H9 (cell line): ENCODE data around the gene PLCH2. TPM values are rescaled to one million over a fixed set of nuclear protein-coding genes. Genes with fewer than 3 reads are reported as not detected.

ENCODE experiments used
- DNase-seq: peaks from one replicate; pipeline ENCODE4 v3.0.0-alpha.2; 2017
- H2AFZ ChIP-seq: one replicate; pipeline ENCODE4 v1.6.1; 2013; ENCODE audit warnings: mild to moderate bottlenecking, low read length, control low read depth, moderate library complexity
- H2AK5ac ChIP-seq: 2 replicates; pipeline ENCODE4 v1.6.1; 2013; ENCODE audit warnings: low read length, control low read depth, mixed read lengths; ENCODE audit not compliant: insufficient read length
- H2BK120ac ChIP-seq: one replicate; pipeline ENCODE4 v1.6.1; 2013; ENCODE audit warnings: low read depth, mild to moderate bottlenecking, low read length, control low read depth, inconsistent platforms; ENCODE audit not compliant: poor library complexity, severe bottlenecking
- H2BK12ac ChIP-seq: 2 replicates; pipeline ENCODE4 v1.6.1; 2013; ENCODE audit warnings: low read length, control low read depth, mixed read lengths, low read depth; ENCODE audit not compliant: insufficient read length
- H2BK15ac ChIP-seq: 2 replicates; pipeline ENCODE4 v1.6.1; 2013; ENCODE audit warnings: low read depth, low read length, control low read depth
- H2BK20ac ChIP-seq: one replicate; pipeline ENCODE4 v1.6.1; 2013; ENCODE audit warnings: low read depth, mild to moderate bottlenecking, low read length, control low read depth, inconsistent platforms; ENCODE audit not compliant: poor library complexity, severe bottlenecking
- H2BK5ac ChIP-seq: 2 replicates; pipeline ENCODE4 v1.6.1; 2013; ENCODE audit warnings: low read length, control low read depth, mixed read lengths; ENCODE audit not compliant: insufficient read length
- H3K14ac ChIP-seq: 2 replicates; pipeline ENCODE4 v1.6.1; 2013; ENCODE audit warnings: low read length, control low read depth; ENCODE audit not compliant: insufficient read depth
- H3K18ac ChIP-seq: 2 replicates; pipeline ENCODE4 v1.6.1; 2013; ENCODE audit warnings: low read depth, mild to moderate bottlenecking, mixed read lengths, low read length, control low read depth; ENCODE audit not compliant: insufficient read length
- H3K23ac ChIP-seq: 2 replicates; pipeline ENCODE4 v1.6.1; 2013; ENCODE audit warnings: low read length, control low read depth, mixed read lengths, low read depth; ENCODE audit not compliant: insufficient read length
- H3K23me2 ChIP-seq: 2 replicates; pipeline ENCODE4 v1.6.1; 2013; ENCODE audit warnings: low read depth, mild to moderate bottlenecking, mixed read lengths, low read length, control low read depth; ENCODE audit not compliant: insufficient read length, poor library complexity, severe bottlenecking
- H3K27ac ChIP-seq: 2 replicates; pipeline ENCODE4 v1.5.1; 2013; ENCODE audit warnings: low read length, control low read depth, mixed read lengths, low read depth; ENCODE audit not compliant: insufficient read length
- H3K27me3 ChIP-seq: 2 replicates; pipeline ENCODE4 v1.6.1; 2013; ENCODE audit warnings: low read length, control low read depth, inconsistent platforms; ENCODE audit not compliant: insufficient read depth
- H3K4ac ChIP-seq: 2 replicates; pipeline ENCODE4 v1.6.1; 2013; ENCODE audit warnings: low read depth, mild to moderate bottlenecking, control low read depth, inconsistent platforms, low read length, moderate library complexity
- H3K4me1 ChIP-seq: 2 replicates; pipeline ENCODE4 v1.6.1; 2013; ENCODE audit warnings: low read length, control low read depth, inconsistent platforms; ENCODE audit not compliant: insufficient read depth
- H3K4me2 ChIP-seq: 2 replicates; pipeline ENCODE4 v1.6.1; 2013; ENCODE audit warnings: low read length, control low read depth, mixed read lengths; ENCODE audit not compliant: insufficient read length, insufficient read depth
- H3K56ac ChIP-seq: 2 replicates; pipeline ENCODE4 v1.6.1; 2013; ENCODE audit warnings: low read depth, mild to moderate bottlenecking, mixed read lengths, low read length, control low read depth; ENCODE audit not compliant: insufficient read length
- H3K79me1 ChIP-seq: 2 replicates; pipeline ENCODE4 v1.6.1; 2013; ENCODE audit warnings: low read depth, mild to moderate bottlenecking, moderate library complexity, low read length, control low read depth, inconsistent platforms; ENCODE audit not compliant: insufficient read depth, poor library complexity, severe bottlenecking
- H3K79me2 ChIP-seq: 2 replicates; pipeline ENCODE4 v1.6.1; 2013; ENCODE audit warnings: low read length, control low read depth, inconsistent platforms; ENCODE audit not compliant: insufficient read depth
- H3K9ac ChIP-seq: 2 replicates; pipeline ENCODE4 v1.6.1; 2013; ENCODE audit warnings: low read length, control low read depth, mixed read lengths; ENCODE audit not compliant: insufficient read length; ENCODE audit errors: extremely low read depth
- H3K9me3 ChIP-seq: one replicate; pipeline ENCODE4 v1.6.1; 2013; ENCODE audit warnings: low read depth, low read length, inconsistent platforms; ENCODE audit not compliant: control insufficient read depth
- H3T11ph ChIP-seq: one replicate; pipeline ENCODE4 v1.6.1; 2013; ENCODE audit warnings: mild to moderate bottlenecking, low read length, control low read depth, inconsistent platforms
- H4K20me1 ChIP-seq: one replicate; pipeline ENCODE4 v1.6.1; 2013; ENCODE audit not compliant: control insufficient read depth, insufficient read length, insufficient read depth
- H4K5ac ChIP-seq: 2 replicates; pipeline ENCODE4 v1.6.1; 2013; ENCODE audit warnings: low read depth, mild to moderate bottlenecking, mixed read lengths, low read length, control low read depth; ENCODE audit not compliant: insufficient read length
- H4K8ac ChIP-seq: replicated peaks from 2 replicates; pipeline ENCODE4 v1.6.1; 2013; ENCODE audit warnings: low read length, control low read depth, mixed read lengths, low read depth; ENCODE audit not compliant: insufficient read length
- H4K91ac ChIP-seq: 2 replicates; pipeline ENCODE4 v1.6.1; 2013; ENCODE audit warnings: low read depth, mild to moderate bottlenecking, moderate library complexity, mixed read lengths, low read length, control low read depth; ENCODE audit not compliant: insufficient read length
- H3K27ac Mint-ChIP-seq, 3 experiments: 2 replicates in 2 of 3; 3 replicates in 1 of 3; pipeline ENCODE4 v1.8.0; 2020 to 2021; ENCODE audit warnings: mixed read lengths in 3 of 3, mild to moderate bottlenecking in 1 of 3, moderate library complexity in 1 of 3
- H3K27me3 Mint-ChIP-seq: 2 replicates; pipeline ENCODE4 v1.8.0; 2021; ENCODE audit warnings: low read depth, mild to moderate bottlenecking, moderate library complexity, mixed read lengths
- H3K36me3 Mint-ChIP-seq, 3 experiments: 2 replicates in 2 of 3; 3 replicates in 1 of 3; pipeline ENCODE4 v1.8.0; 2020 to 2021; ENCODE audit warnings: low read depth in 3 of 3, mixed read lengths in 3 of 3; ENCODE audit not compliant: insufficient read depth in 1 of 3
- H3K4me1 Mint-ChIP-seq, 2 experiments: 2 replicates each; pipeline ENCODE4 v1.8.0; 2020; ENCODE audit warnings: mixed read lengths in 2 of 2
- H3K4me3 Mint-ChIP-seq, 2 experiments: 2 replicates in 1 of 2; 3 replicates in 1 of 2; pipeline ENCODE4 v1.8.0; 2020 to 2021; ENCODE audit warnings: mild to moderate bottlenecking in 2 of 2, mixed read lengths in 2 of 2, moderate library complexity in 1 of 2
- H3K9me3 Mint-ChIP-seq, 2 experiments: 2 replicates in 1 of 2; 3 replicates in 1 of 2; pipeline ENCODE4 v1.8.0; 2020; ENCODE audit warnings: mild to moderate bottlenecking in 2 of 2, mixed read lengths in 2 of 2, moderate library complexity in 1 of 2
- WGBS: extraction: QIAGEN DNeasy Blood & Tissue Kit; methylation state at CpG from one replicate; pipeline ENCODE4 v1.1.7; 2013; ENCODE audit warnings: missing lambda C conversion rate, low lambda C conversion rate, mixed read lengths; ENCODE audit not compliant: insufficient read length; ENCODE audit errors: extremely low coverage; 5-methylcytosine and 5-hydroxymethylcytosine counted together
- total RNA-seq: library from RNA; stranded (reverse); gene quantifications from 2 replicates; pipeline ENCODE4 v1.2.1, GENCODE V29; 2021
- TF ChIP-seq, protein P1 (sequence below): fragments of 200-600 bp; sonication (generic); conservative IDR thresholded peaks from 3 replicates; pipeline ENCODE4 v1.8.0; 2021; ENCODE audit warnings: antibody characterized with exemption, mild to moderate bottlenecking

The PLCH2 gene
- total RNA-seq, 1 experiment from 2014 or later = 0.09 TPM

DNA sequence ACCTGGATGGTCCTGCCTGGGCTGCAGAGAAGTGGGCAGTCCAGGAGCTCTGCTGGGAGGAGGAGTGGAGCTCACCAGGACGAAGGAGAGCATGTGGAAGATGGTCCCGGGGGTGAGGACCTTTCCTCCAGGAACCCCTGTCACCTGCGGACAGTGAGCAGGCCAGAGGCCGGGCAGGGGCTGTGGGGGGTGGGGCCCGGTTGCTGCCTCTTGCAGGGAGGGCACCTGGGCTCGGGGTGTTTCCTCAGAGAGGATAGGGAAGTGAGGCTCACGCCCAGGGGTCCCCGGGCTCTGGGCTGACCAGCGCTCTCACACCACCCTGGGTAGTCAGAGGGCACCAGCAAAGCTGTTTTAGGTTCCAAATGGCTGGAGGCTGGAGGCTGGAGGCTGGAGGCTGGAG lies 41.0 kb upstream of the PLCH2 start:
- no peak overlapping the region for H4K8ac ChIP-seq
- no peak overlapping the region for H2BK5ac ChIP-seq
- H3K23me2 ChIP-seq = no peaks in the 10 kb centered on the region
- H2BK20ac ChIP-seq = no peak overlapping the region
- no peak overlapping the region for H2BK120ac ChIP-seq
- no peak overlapping the region for H3T11ph ChIP-seq
- H3K9me3 ChIP-seq = no peaks in the 10 kb centered on the region
- no peak overlapping the region for H3K56ac ChIP-seq
- no peak overlapping the region for H3K14ac ChIP-seq
- Mint-ChIP-seq H3K27ac (no peak overlapping the region), H3K9me3 (peaks cover 2 to 5% of the 10 kb centered on the region in 2 experiments; a peak in 4 of 5 replicates), H3K4me3 (no peak overlapping the region), H3K36me3 (no peaks in the 10 kb centered on the region), H3K27me3 (peaks cover 31% of the 10 kb centered on the region), H3K4me1 (0 out of 4 replicates have a peak, but pooled peaks cover 0 to 4% of the 10 kb centered on the region in 2 experiments)
- no peaks in the 10 kb centered on the region for H3K4me1 ChIP-seq
- H2BK15ac ChIP-seq = no peak overlapping the region
- no peak overlapping the region for H2BK12ac ChIP-seq
- H4K91ac ChIP-seq = no peak overlapping the region
- H2AFZ ChIP-seq = no peak overlapping the region
- no peak overlapping the region for H3K4me2 ChIP-seq
- H3K27ac ChIP-seq = no peak overlapping the region
- H3K79me2 ChIP-seq = no peaks in the 10 kb centered on the region
- H4K5ac ChIP-seq = no peak overlapping the region
- no peak overlapping the region for H3K23ac ChIP-seq
- no peaks in the 10 kb centered on the region for H3K79me1 ChIP-seq
- WGBS = no CpG with 5 or more reads among the region's 9 CpGs
- no peak overlapping the region for H2AK5ac ChIP-seq
- H3K4ac ChIP-seq = no peak overlapping the region
- no peak for DNase-seq
- H3K9ac ChIP-seq = no peak overlapping the region
- H3K18ac ChIP-seq = no peak overlapping the region
- TF ChIP-seq, protein P1, sequence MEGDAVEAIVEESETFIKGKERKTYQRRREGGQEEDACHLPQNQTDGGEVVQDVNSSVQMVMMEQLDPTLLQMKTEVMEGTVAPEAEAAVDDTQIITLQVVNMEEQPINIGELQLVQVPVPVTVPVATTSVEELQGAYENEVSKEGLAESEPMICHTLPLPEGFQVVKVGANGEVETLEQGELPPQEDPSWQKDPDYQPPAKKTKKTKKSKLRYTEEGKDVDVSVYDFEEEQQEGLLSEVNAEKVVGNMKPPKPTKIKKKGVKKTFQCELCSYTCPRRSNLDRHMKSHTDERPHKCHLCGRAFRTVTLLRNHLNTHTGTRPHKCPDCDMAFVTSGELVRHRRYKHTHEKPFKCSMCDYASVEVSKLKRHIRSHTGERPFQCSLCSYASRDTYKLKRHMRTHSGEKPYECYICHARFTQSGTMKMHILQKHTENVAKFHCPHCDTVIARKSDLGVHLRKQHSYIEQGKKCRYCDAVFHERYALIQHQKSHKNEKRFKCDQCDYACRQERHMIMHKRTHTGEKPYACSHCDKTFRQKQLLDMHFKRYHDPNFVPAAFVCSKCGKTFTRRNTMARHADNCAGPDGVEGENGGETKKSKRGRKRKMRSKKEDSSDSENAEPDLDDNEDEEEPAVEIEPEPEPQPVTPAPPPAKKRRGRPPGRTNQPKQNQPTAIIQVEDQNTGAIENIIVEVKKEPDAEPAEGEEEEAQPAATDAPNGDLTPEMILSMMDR = no peak
- H3K27me3 ChIP-seq = no peaks in the 10 kb centered on the region
- H4K20me1 ChIP-seq = no peaks in the 10 kb centered on the region
